A549 (cell line): ENCODE data around the gene ZDHHC24. TPM values are rescaled to one million over a fixed set of nuclear protein-coding genes. Genes with fewer than 3 reads are reported as not detected.

Source experiments
- ATAC-seq, 2 experiments: fragments of 200-7000 bp in 1 of 2; fragments of >200 bp in 1 of 2; cut with Nextera tagmentation in 1 of 2; cut with Tn5 transposase in 1 of 2; 3 replicates each; pipeline versions ENCODE4 v1.8.0 to v1.9.1; 2018 to 2020; ENCODE audit warnings: mild to moderate bottlenecking in 1 of 2, moderate library complexity in 1 of 2
- CTCF ChIA-PET: fragments of 300-600 bp; sonication (Branson Sonifier 250); formaldehyde crosslinking; extraction: SDS; loops from one replicate; lab custom pipeline; 2021; ENCODE audit warnings: antibody characterized with exemption, inconsistent platforms; lab: Yijun Ruan, JAX
- POLR2A ChIA-PET: fragments of 350-600 bp; formaldehyde crosslinking; extraction: SDS; loops from one replicate; lab custom pipeline; 2021; ENCODE audit warnings: antibody characterized with exemption, inconsistent platforms; lab: Yijun Ruan, JAX
- DNase-seq, 2 experiments: peaks; one replicate each; pipeline versions ENCODE4 v3.0.0 to v3.0.0-alpha.2; 2011 to 2016; ENCODE audit warnings: low read depth in 1 of 2, low spot score in 1 of 2
- FAIRE-seq: peaks from 2 replicates; lab custom pipeline; 2011; peaks lifted over from hg19 to GRCh38; lab: Jason Lieb, UNC
- H3K27ac ChIP-seq, 2 experiments: fragments of >200 bp; sonication (Bioruptor Twin); formaldehyde crosslinking; 3 replicates each; pipeline ENCODE4 v1.5.1; 2016 to 2017
- H3K4me1 ChIP-seq: fragments of >200 bp; sonication (Bioruptor Twin); formaldehyde crosslinking; 3 replicates; pipeline ENCODE4 v1.6.1; 2016
- H3K4me2 ChIP-seq: fragments of >200 bp; sonication (Bioruptor Twin); formaldehyde crosslinking; 3 replicates; pipeline ENCODE4 v1.6.1; 2016
- H3K4me3 ChIP-seq: fragments of >200 bp; sonication (Bioruptor Twin); formaldehyde crosslinking; 3 replicates; pipeline ENCODE4 v1.5.1; 2016
- H3K9me3 ChIP-seq: fragments of >200 bp; sonication (Bioruptor Twin); formaldehyde crosslinking; 3 replicates; pipeline ENCODE4 v1.6.1; 2016
- BHLHE40 ChIP-seq: IDR thresholded peaks from 2 replicates; pipeline ENCODE4 v1.6.1; 2012; ENCODE audit warnings: low read depth, low read length, inconsistent platforms
- CHD2 ChIP-seq: fragments of 150-350 bp; IDR thresholded peaks from 2 replicates; pipeline ENCODE4 v1.6.1; 2014; ENCODE audit warnings: low read length; ENCODE audit not compliant: partially characterized antibody
- CHD4 ChIP-seq: fragments of 200-600 bp; sonication (generic); IDR thresholded peaks from 2 replicates; pipeline ENCODE4 v1.6.1; 2016; ENCODE audit warnings: antibody characterized with exemption, mild to moderate bottlenecking, borderline replicate concordance
- EP300 ChIP-seq, 2 experiments: fragments of >200 bp; sonication (Bioruptor Twin); formaldehyde crosslinking; IDR thresholded peaks; 2 replicates in 1 of 2; 3 replicates in 1 of 2; pipeline ENCODE4 v1.6.1; 2016 to 2017
- ESRRA ChIP-seq: fragments of 150-350 bp; IDR thresholded peaks from 2 replicates; pipeline ENCODE4 v1.6.1; 2014; ENCODE audit warnings: mild to moderate bottlenecking, low read length, borderline replicate concordance
- FOSB ChIP-seq: fragments of 250-450 bp; sonication (Bioruptor Pico); IDR thresholded peaks from 2 replicates; pipeline ENCODE4 v1.5.0; 2020; ENCODE audit warnings: mild to moderate bottlenecking, moderate library complexity
- GATA3 ChIP-seq: IDR thresholded peaks from 2 replicates; pipeline ENCODE4 v1.6.1; 2012; ENCODE audit warnings: borderline replicate concordance
- HOXA7 ChIP-seq: fragments of 250-450 bp; sonication (Bioruptor Pico); IDR thresholded peaks from 2 replicates; pipeline ENCODE4 v1.5.0; 2020; ENCODE audit warnings: mild to moderate bottlenecking, moderate library complexity
- HOXB13 ChIP-seq: fragments of 250-450 bp; sonication (Bioruptor Pico); IDR thresholded peaks from 2 replicates; pipeline ENCODE4 v1.5.0; 2020; ENCODE audit warnings: low read depth, mild to moderate bottlenecking, moderate library complexity
- JUNB ChIP-seq: fragments of >200 bp; sonication (Bioruptor Twin); formaldehyde crosslinking; IDR thresholded peaks from 2 replicates; pipeline ENCODE4 v1.6.1; 2016
- KDM1A ChIP-seq: fragments of 200-600 bp; sonication (generic); IDR thresholded peaks from 2 replicates; pipeline ENCODE4 v1.6.1; 2016; ENCODE audit warnings: low read depth, mild to moderate bottlenecking
- MAX ChIP-seq: IDR thresholded peaks from 2 replicates; pipeline ENCODE4 v1.6.1; 2012
- MAZ ChIP-seq: fragments of 150-350 bp; IDR thresholded peaks from 2 replicates; pipeline ENCODE4 v1.6.1; 2014; ENCODE audit warnings: antibody characterized with exemption, low read depth, low read length, borderline replicate concordance
- MYC ChIP-seq: IDR thresholded peaks from 2 replicates; pipeline ENCODE4 v1.6.1; 2012; ENCODE audit warnings: mild to moderate bottlenecking, inconsistent platforms, low read length, improper control_type of control experiment, borderline replicate concordance
- NFE2L2 ChIP-seq: fragments of 150-350 bp; conservative IDR thresholded peaks from 2 replicates; pipeline ENCODE4 v1.6.1; 2014; ENCODE audit warnings: low read length
- NPAS2 ChIP-seq: fragments of 250-450 bp; sonication (Bioruptor Pico); IDR thresholded peaks from 2 replicates; pipeline ENCODE4 v1.8.0; 2022; ENCODE audit warnings: mild to moderate bottlenecking, moderate library complexity, borderline replicate concordance
- PBX3 ChIP-seq: IDR thresholded peaks from 2 replicates; pipeline ENCODE4 v1.6.1; 2012
- POLR2A ChIP-seq: IDR thresholded peaks from 2 replicates; pipeline ENCODE4 v1.6.1; 2012; ENCODE audit warnings: mild to moderate bottlenecking, low read length
- POLR2AphosphoS2 ChIP-seq: conservative IDR thresholded peaks from 2 replicates; pipeline ENCODE4 v1.6.1; 2012; ENCODE audit warnings: low read length, improper control_type of control experiment, inconsistent platforms
- RAD21 ChIP-seq, 2 experiments: fragments of >200 bp in 1 of 2; sonication (Bioruptor Twin) in 1 of 2; formaldehyde crosslinking in 1 of 2; IDR thresholded peaks in 1 of 2; conservative IDR thresholded peaks in 1 of 2; 2 replicates in 1 of 2; 3 replicates in 1 of 2; pipeline ENCODE4 v1.6.1; 2012 to 2018; ENCODE audit warnings: inconsistent platforms in 1 of 2
- RARB ChIP-seq: fragments of 250-450 bp; sonication (Bioruptor Pico); IDR thresholded peaks from 2 replicates; pipeline ENCODE4 v1.8.0; 2021; ENCODE audit warnings: mild to moderate bottlenecking, moderate library complexity
- REST ChIP-seq: fragments of 200-600 bp; sonication (generic); IDR thresholded peaks from 2 replicates; pipeline ENCODE4 v1.6.1; 2016; ENCODE audit warnings: antibody characterized with exemption, mild to moderate bottlenecking, moderate library complexity
- TFCP2L1 ChIP-seq: fragments of 250-450 bp; sonication (Bioruptor Pico); IDR thresholded peaks from 2 replicates; pipeline ENCODE4 v1.5.0; 2021; ENCODE audit warnings: mild to moderate bottlenecking
- ZC3H11A ChIP-seq: fragments of 450-650 bp; IDR thresholded peaks from 2 replicates; pipeline ENCODE4 v1.6.1; 2014; ENCODE audit warnings: antibody characterized with exemption, mild to moderate bottlenecking
- ZSCAN20 ChIP-seq: fragments of 250-450 bp; sonication (Bioruptor Pico); IDR thresholded peaks from 2 replicates; pipeline ENCODE4 v1.8.0; 2022; ENCODE audit warnings: mild to moderate bottlenecking, moderate library complexity
- WGBS: methylation state at CpG from one replicate; pipeline ENCODE4 v1.1.6; 2017; ENCODE audit errors: missing lambda C conversion rate; 5-methylcytosine and 5-hydroxymethylcytosine counted together
- polyA plus RNA-seq, 4 experiments: library from polyadenylated mRNA; depleted of rRNA in 3 of 4; stranded (reverse); fragments of >200 nt; fragmentation: RNase III in 1 of 4; extraction: RNeasy Plus Mini Kit Qiagen cat#74134 plus additional on column Dnase treatment in 1 of 4; gene quantifications; 2 replicates in 3 of 4; 3 replicates in 1 of 4; pipeline ENCODE4 v1.2.3, GENCODE V29; 2011 to 2017

Gene ZDHHC24
- polyA plus RNA-seq, 2 of the 4 experiments (the other 2 are of a cell fraction) = 8.6 to 8.7 TPM

- POLR2A ChIA-PET = interaction anchor here (1.2 kb wide), 1 partner anchor 84 kb away, joined by 4 read pairs; the partner anchor contains the start of gene DPP3
Measured at GRCh38 chr11:66563832-66564231, 18.0 kb upstream of the ZDHHC24 start.

GRCh38 chr11:66562907-66563583, 17.2 kb upstream of the ZDHHC24 start:
- Histone ChIP-seq H3K4me1 (peaks cover 5% of the 10 kb centered on the region; the same call in 1 of the 3 replicates), H3K9me3 (no peaks in the 10 kb centered on the region), H3K27ac (no peak overlapping the region), H3K4me3 (no peak overlapping the region), H3K4me2 (no peak overlapping the region)
- ATAC-seq = no peak
- no peak for FAIRE-seq
- ChIA-PET POLR2A (interaction anchor here (1.2 kb wide), 1 partner anchor 83 kb away, joined by 4 read pairs; the partner anchor contains the start of gene DPP3), CTCF (interaction anchor here (1.0 to 2.0 kb wide), 7 partner anchors 13 to 132 kb away, joined by 3 to 6 read pairs (median 5); partner anchors contain the start of genes ACTN3 and ZDHHC24)
- DNase-seq = no peak
- 81% methylated on average over 20 of the region's 20 CpGs for WGBS
- no peak for TF ChIP-seq REST
- no peak for TF ChIP-seq KDM1A
- TF ChIP-seq MAZ = no peak
- no peak for TF ChIP-seq TFCP2L1 (CRISPR knock-in tag)
- no peak for TF ChIP-seq EP300 (IDR thresholded peaks at IDR 0.05)
- no peak for TF ChIP-seq FOSB (CRISPR knock-in tag)
- TF ChIP-seq HOXA7 (CRISPR knock-in tag) = no peak
- no peak for TF ChIP-seq NFE2L2
- no peak for TF ChIP-seq MYC
- TF ChIP-seq GATA3 = no peak

More at GRCh38 chr11:66563832-66564231, 18.0 kb upstream of the ZDHHC24 start:
- Histone ChIP-seq H3K9me3 (no peaks in the 10 kb centered on the region), H3K27ac (no peak overlapping the region), H3K4me1 (peaks cover 5% of the 10 kb centered on the region; the same call in 1 of the 3 replicates), H3K4me3 (no peak overlapping the region), H3K4me2 (no peak overlapping the region)
- CTCF ChIA-PET = interaction anchor here (1.1 to 1.5 kb wide), 4 partner anchors 14 to 155 kb away, joined by 3 to 6 read pairs (median 4); no protein-coding TSS in a partner anchor
- TF ChIP-seq ESRRA = no peak
- TF ChIP-seq RAD21 (conservative IDR thresholded peaks at IDR 0.05 in 1 of 2, IDR thresholded peaks at IDR 0.05 in 1 of 2) = no peak
- TF ChIP-seq BHLHE40 = no peak
- TF ChIP-seq POLR2A = no peak
- no peak for TF ChIP-seq HOXB13
- no peak for TF ChIP-seq ZSCAN20 (CRISPR knock-in tag)
- no peak for TF ChIP-seq POLR2AphosphoS2
- no peak for TF ChIP-seq RARB (CRISPR knock-in tag)
- no peak for TF ChIP-seq JUNB
- no peak for TF ChIP-seq FOSB (CRISPR knock-in tag)
- TF ChIP-seq CHD2 = no peak
- TF ChIP-seq HOXA7 (CRISPR knock-in tag) = no peak
- TF ChIP-seq NPAS2 (CRISPR knock-in tag) = no peak
- DNase-seq (no peak), ATAC-seq (no peak), FAIRE-seq (no peak)
- WGBS = 89% methylated on average over 8 of the region's 10 CpGs

GRCh38 chr11:66562275-66562674, 16.4 kb upstream of the ZDHHC24 start:
- Histone ChIP-seq H3K27ac (no peak overlapping the region), H3K4me2 (no peak overlapping the region), H3K9me3 (no peaks in the 10 kb centered on the region), H3K4me1 (no peaks in the 10 kb centered on the region), H3K4me3 (no peak overlapping the region)
- TF ChIP-seq ZSCAN20 (CRISPR knock-in tag) = no peak
- no peak for TF ChIP-seq KDM1A
- no peak for TF ChIP-seq JUNB
- TF ChIP-seq MAZ = no peak
- TF ChIP-seq ZC3H11A = no peak
- no peak for TF ChIP-seq CHD4
- no peak for TF ChIP-seq MAX
- no peak for TF ChIP-seq ESRRA
- no peak for TF ChIP-seq PBX3
- TF ChIP-seq GATA3 = no peak
- ChIA-PET CTCF (interaction anchor here (0.9 to 2.0 kb wide), 5 partner anchors 11 to 133 kb away, joined by 3 to 5 read pairs (median 5); partner anchors contain the start of genes ACTN3 and ZDHHC24), POLR2A (no interaction called here)
- ATAC-seq (no peak), DNase-seq (no peak), FAIRE-seq (no peak)
- WGBS = 54% methylated on average over 2 of the region's 2 CpGs
